CD4-positive, alpha-beta T cell (primary cell): ENCODE results near the gene GRIK1. TPM values are rescaled to one million over a fixed set of nuclear protein-coding genes. Genes with fewer than 3 reads are reported as not detected.

ENCODE experiments used
- ATAC-seq: fragments of 200-7000 bp; cut with Tn5 transposase; one replicate; pipeline ENCODE4 v1.10.0; 2022; ENCODE audit warnings: mild to moderate bottlenecking; ENCODE audit not compliant: poor library complexity
- CTCF ChIA-PET: fragments of 350-600 bp; sonication (Branson Sonifier 250); formaldehyde crosslinking; loops from one replicate; lab custom pipeline; 2021; ENCODE audit warnings: antibody characterized with exemption, inconsistent platforms; lab: Charles Lee
- POLR2A ChIA-PET: fragments of 350-600 bp; sonication (Branson Sonifier 250); formaldehyde crosslinking; loops from one replicate; lab custom pipeline; 2021; ENCODE audit warnings: antibody characterized with exemption, inconsistent platforms; lab: Charles Lee
- DNase-seq, 14 experiments: peaks; one replicate each; pipeline ENCODE4 v3.0.0-alpha.2; 2013 to 2020; ENCODE audit warnings: mixed read lengths in 2 of 14
- H3K27ac ChIP-seq, 2 donors: one replicate each; pipeline versions ENCODE4 v1.5.1 to v1.7.0; 2013; ENCODE audit warnings: low read length in 2 of 2, low read depth in 1 of 2, mild to moderate bottlenecking in 1 of 2
- H3K27me3 ChIP-seq, 2 experiments: 1 replicate in 1 of 2; 2 replicates in 1 of 2; pipeline versions ENCODE4 v1.6.1 to v1.7.0; 2013; ENCODE audit warnings: low read length in 2 of 2, control low read depth in 1 of 2, mild to moderate bottlenecking in 1 of 2, moderate library complexity in 1 of 2; ENCODE audit not compliant: insufficient read depth in 2 of 2, control insufficient read depth in 1 of 2
- H3K36me3 ChIP-seq: one replicate; pipeline ENCODE4 v1.6.1; 2013; ENCODE audit warnings: low read length, control low read depth; ENCODE audit not compliant: insufficient read depth
- H3K4me1 ChIP-seq: one replicate; pipeline ENCODE4 v1.6.1; 2013; ENCODE audit warnings: low read length, control low read depth; ENCODE audit not compliant: insufficient read depth
- H3K4me3 ChIP-seq: one replicate; pipeline ENCODE4 v1.5.1; 2013; ENCODE audit warnings: mild to moderate bottlenecking, low read length, moderate library complexity
- H3K9me3 ChIP-seq, 2 experiments: 1 replicate in 1 of 2; 2 replicates in 1 of 2; pipeline versions ENCODE4 v1.6.1 to v1.7.0; 2013; ENCODE audit warnings: low read length in 2 of 2, mild to moderate bottlenecking in 2 of 2, control low read depth in 1 of 2, moderate library complexity in 1 of 2; ENCODE audit not compliant: control insufficient read depth in 1 of 2, insufficient read depth in 1 of 2
- H3K27ac Mint-ChIP-seq: one replicate; pipeline ENCODE4 v1.8.0; 2020; ENCODE audit warnings: mixed read lengths
- H3K27me3 Mint-ChIP-seq: one replicate; pipeline ENCODE4 v1.8.0; 2021; ENCODE audit warnings: mixed read lengths
- H3K36me3 Mint-ChIP-seq: one replicate; pipeline ENCODE4 v1.8.0; 2021; ENCODE audit warnings: low read depth, mixed read lengths
- H3K4me1 Mint-ChIP-seq: one replicate; pipeline ENCODE4 v1.8.0; 2021; ENCODE audit warnings: low read depth, mixed read lengths
- H3K4me3 Mint-ChIP-seq: one replicate; pipeline ENCODE4 v1.8.0; 2020; ENCODE audit warnings: mild to moderate bottlenecking, mixed read lengths
- H3K9me3 Mint-ChIP-seq: one replicate; pipeline ENCODE4 v1.8.0; 2020; ENCODE audit warnings: mixed read lengths
- intact Hi-C, 2 experiments: fragments of 100-400 bp; cut with DNase I in 1 of 2; cut with micrococcal nuclease in 1 of 2; formaldehyde crosslinking; loops; one replicate each; pipeline versions ENCODE4 v1.15.1 to v1.9.0; 2023 to 2025; cut with DNase I, micrococcal nuclease
- total RNA-seq, 174 experiments: library from RNA in 2 of 174; stranded (reverse) in 2 of 174; gene quantifications; one replicate each; pipeline ENCODE4 v1.2.3 and lab custom pipeline; 2021 to 2026
- TF ChIP-seq, protein P1 (sequence below): fragments of 200-600 bp; IDR thresholded peaks from one replicate; pipeline ENCODE4 v1.8.0; 2022; ENCODE audit warnings: antibody characterized with exemption, mild to moderate bottlenecking

The GRIK1 gene
- total RNA-seq, 2 experiments from 2014 or later: not detected

DNA sequence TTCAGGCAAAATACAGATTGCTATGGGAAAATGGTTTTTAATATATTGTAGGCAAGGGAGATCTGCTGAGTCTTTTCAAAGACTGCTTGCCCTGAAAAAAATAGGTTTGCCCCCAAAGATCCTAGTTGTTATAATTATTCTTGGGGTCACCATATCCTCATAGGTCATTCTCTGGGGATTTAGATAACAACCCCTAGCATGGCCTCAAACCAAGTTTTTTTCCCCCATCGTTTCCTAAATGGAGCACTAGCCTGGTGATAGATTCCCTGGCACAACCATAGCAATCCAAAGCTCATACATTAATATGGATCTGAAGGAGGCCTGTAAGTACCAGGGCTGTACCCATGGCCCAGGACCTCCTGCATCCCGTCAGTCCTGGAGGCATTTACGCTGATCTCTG, 325.9 kb downstream of the GRIK1 start:
- ATAC-seq (no peak), DNase-seq (no peak)
- peaks cover 2% of the 10 kb centered on the region for H3K9me3 Mint-ChIP-seq
- no peak overlapping the region for H3K27ac ChIP-seq
- intact Hi-C loops: no loop called here
- no peaks in the 10 kb centered on the region for H3K9me3 ChIP-seq
- H3K4me3 Mint-ChIP-seq: no peak overlapping the region
- H3K4me1 ChIP-seq: no peaks in the 10 kb centered on the region
- H3K4me1 Mint-ChIP-seq: no peaks in the 10 kb centered on the region
- H3K36me3 ChIP-seq: no peaks in the 10 kb centered on the region
- ChIA-PET POLR2A (no interaction called here), CTCF (no interaction called here)
- no peak overlapping the region for H3K4me3 ChIP-seq
- H3K27me3 ChIP-seq: no peaks in the 10 kb centered on the region
- H3K36me3 Mint-ChIP-seq: no peaks in the 10 kb centered on the region
- TF ChIP-seq, protein P1, sequence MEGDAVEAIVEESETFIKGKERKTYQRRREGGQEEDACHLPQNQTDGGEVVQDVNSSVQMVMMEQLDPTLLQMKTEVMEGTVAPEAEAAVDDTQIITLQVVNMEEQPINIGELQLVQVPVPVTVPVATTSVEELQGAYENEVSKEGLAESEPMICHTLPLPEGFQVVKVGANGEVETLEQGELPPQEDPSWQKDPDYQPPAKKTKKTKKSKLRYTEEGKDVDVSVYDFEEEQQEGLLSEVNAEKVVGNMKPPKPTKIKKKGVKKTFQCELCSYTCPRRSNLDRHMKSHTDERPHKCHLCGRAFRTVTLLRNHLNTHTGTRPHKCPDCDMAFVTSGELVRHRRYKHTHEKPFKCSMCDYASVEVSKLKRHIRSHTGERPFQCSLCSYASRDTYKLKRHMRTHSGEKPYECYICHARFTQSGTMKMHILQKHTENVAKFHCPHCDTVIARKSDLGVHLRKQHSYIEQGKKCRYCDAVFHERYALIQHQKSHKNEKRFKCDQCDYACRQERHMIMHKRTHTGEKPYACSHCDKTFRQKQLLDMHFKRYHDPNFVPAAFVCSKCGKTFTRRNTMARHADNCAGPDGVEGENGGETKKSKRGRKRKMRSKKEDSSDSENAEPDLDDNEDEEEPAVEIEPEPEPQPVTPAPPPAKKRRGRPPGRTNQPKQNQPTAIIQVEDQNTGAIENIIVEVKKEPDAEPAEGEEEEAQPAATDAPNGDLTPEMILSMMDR: no peak
- H3K27me3 Mint-ChIP-seq: no peaks in the 10 kb centered on the region
- no peak overlapping the region for H3K27ac Mint-ChIP-seq

DNA sequence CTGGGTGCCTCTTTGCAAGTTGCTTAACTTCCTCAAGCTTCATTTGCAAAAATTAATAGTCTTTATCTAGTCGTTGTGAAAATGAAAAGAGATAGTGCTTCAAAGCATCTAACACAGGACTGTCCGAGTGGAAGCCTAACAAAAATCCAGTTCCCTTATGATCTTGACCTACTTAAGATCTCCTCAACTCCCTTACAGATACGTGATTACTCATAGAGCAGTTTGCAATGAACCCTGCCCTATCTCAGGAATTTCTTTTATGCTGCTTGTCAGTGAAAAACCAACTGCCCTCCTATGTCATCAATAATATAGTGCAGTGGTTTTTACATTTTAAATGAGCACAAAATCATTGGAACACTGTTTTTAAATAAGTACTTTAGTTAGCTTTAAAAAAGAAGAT, 326.8 kb downstream of the GRIK1 start:
- ATAC-seq: no peak
- Mint-ChIP-seq H3K27ac (no peak overlapping the region), H3K4me3 (no peak overlapping the region), H3K4me1 (no peaks in the 10 kb centered on the region), H3K9me3 (no peaks in the 10 kb centered on the region), H3K27me3 (no peaks in the 10 kb centered on the region), H3K36me3 (no peaks in the 10 kb centered on the region)
- no peaks in the 10 kb centered on the region for H3K27me3 ChIP-seq
- TF ChIP-seq, protein P1: no peak
- no peaks in the 10 kb centered on the region for H3K36me3 ChIP-seq
- no peak overlapping the region for H3K27ac ChIP-seq
- CTCF ChIA-PET: no interaction called here
- H3K4me1 ChIP-seq: no peaks in the 10 kb centered on the region
- POLR2A ChIA-PET: no interaction called here
- no peak overlapping the region for H3K4me3 ChIP-seq
- no peaks in the 10 kb centered on the region for H3K9me3 ChIP-seq
- DNase-seq: no peak
- intact Hi-C loops: no loop called here

DNA sequence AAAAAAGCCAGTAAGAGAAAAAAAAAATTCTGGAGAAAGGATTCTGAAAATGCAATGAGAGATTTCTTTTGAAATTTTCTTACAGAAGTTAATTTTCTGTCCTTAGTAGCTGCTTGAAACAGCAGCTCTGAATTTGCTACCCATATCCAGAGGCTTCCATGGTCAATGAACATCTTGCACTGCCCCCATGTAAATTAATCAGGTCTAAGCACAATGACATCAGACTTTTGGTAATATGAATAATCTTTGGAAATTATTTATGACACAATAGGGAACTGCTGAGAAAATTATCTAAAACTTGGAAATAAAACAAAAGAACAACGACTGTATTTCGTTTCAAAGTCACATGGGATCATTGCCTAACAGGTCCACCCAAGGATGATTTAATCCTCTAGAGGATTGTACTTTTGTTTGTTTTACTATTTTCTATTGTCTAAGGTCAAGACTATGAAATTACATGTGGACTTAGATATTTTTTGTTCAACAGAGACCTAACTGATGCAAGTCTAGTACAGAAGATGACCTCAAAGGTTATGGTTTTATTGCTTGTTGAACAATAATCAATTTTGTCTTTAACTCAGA, 328.9 kb downstream of the GRIK1 start:
- intact Hi-C loops: no loop called here
- H3K36me3 Mint-ChIP-seq: no peaks in the 10 kb centered on the region
- Histone ChIP-seq H3K27me3 (no peaks in the 10 kb centered on the region), H3K36me3 (no peaks in the 10 kb centered on the region), H3K27ac (no peak overlapping the region), H3K4me1 (no peaks in the 10 kb centered on the region), H3K9me3 (no peaks in the 10 kb centered on the region), H3K4me3 (no peak overlapping the region)
- H3K4me1 Mint-ChIP-seq: no peaks in the 10 kb centered on the region
- ChIA-PET POLR2A (no interaction called here), CTCF (no interaction called here)
- no peak for ATAC-seq
- no peak overlapping the region for H3K4me3 Mint-ChIP-seq
- no peaks in the 10 kb centered on the region for H3K27me3 Mint-ChIP-seq
- TF ChIP-seq, protein P1: no peak
- H3K9me3 Mint-ChIP-seq: no peaks in the 10 kb centered on the region
- DNase-seq: no peak
- no peak overlapping the region for H3K27ac Mint-ChIP-seq
